Fibroblast of skin of right quadriceps (primary cell): ENCODE results near the gene ZC3HAV1.
"Not testable (repeated sequence)": the region's sequence is repeated elsewhere in the genome, so short reads cannot be mapped to it uniquely, and the experiment has no call there.

Experiments used
- DNase-seq: peaks from one replicate; pipeline ENCODE4 v3.0.0-alpha.2; 2013

Gene ZC3HAV1

GRCh38 chr7:139049111-139049510, 60.4 kb downstream of the ZC3HAV1 start:
- no peak for DNase-seq

GRCh38 chr7:139047970-139048369, 61.5 kb downstream of the ZC3HAV1 start:
- no peak for DNase-seq

DNA sequence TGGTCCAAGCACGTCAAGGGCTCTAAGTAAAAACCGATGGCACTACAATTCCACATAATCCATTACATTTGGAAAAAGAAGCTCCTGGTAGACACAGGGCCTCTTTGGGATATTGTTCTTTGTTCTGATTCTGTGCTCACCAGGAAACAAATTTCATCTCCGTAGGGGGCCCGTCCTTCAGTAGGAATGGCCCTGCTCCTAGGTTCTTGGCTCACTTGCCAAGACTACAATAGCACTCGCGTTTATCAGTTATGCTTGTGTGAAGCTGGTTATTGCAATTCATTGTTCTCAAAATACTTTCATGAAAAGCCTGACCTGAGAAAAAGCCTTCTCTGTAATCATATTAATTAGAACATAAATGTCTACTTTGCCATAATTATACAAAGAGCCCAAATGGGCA, 63.4 kb downstream of the ZC3HAV1 start:
- no peak for DNase-seq

GRCh38 chr7:139044813-139045794, 64.4 kb downstream of the ZC3HAV1 start:
- DNase-seq: no peak

DNA sequence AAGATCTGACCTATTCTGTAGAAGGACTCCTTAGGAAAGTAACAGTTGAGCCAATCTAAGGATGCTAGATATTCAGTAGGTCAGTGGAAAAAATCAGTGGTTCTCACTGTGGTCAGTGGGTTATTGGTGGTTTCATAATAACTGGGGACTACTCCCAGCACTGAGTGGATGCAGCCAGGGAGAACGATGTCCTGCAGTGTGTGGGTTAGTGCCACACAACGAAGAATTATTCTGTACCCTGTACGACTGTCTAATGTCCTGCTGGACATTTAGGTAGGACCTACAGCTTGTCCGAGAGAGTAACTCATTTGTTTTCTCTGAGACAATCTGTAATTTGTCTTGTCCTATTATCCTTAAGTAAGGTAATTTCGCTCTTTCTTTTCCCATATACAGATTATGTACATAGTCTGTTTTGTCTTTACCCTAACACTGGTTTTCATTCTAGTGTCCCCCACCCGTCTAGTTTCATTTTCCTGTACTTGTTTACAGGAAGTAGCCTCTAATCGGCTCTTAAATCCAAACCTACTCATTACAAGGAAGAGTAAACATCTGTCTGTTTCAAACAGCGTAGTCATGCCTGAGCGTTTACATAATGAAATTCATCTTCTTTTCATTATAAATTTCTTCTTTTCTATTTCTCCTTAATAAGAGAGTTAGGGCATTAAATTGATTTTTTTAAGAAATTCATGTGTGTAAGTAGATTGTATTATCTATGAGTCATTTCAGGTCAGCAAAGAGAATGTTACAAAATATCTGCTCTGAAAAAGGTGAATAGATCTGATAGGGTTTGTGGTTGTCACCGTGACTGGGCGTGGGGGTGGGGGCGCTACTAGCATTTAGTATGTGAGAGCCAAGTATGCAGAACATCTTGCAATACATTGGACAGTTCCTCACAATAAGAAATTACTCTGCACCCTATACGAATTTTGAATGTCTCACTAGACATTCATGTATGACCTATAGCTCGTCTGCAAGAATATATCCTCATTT, 65.4 kb downstream of the ZC3HAV1 start:
- DNase-seq: no peak

DNA sequence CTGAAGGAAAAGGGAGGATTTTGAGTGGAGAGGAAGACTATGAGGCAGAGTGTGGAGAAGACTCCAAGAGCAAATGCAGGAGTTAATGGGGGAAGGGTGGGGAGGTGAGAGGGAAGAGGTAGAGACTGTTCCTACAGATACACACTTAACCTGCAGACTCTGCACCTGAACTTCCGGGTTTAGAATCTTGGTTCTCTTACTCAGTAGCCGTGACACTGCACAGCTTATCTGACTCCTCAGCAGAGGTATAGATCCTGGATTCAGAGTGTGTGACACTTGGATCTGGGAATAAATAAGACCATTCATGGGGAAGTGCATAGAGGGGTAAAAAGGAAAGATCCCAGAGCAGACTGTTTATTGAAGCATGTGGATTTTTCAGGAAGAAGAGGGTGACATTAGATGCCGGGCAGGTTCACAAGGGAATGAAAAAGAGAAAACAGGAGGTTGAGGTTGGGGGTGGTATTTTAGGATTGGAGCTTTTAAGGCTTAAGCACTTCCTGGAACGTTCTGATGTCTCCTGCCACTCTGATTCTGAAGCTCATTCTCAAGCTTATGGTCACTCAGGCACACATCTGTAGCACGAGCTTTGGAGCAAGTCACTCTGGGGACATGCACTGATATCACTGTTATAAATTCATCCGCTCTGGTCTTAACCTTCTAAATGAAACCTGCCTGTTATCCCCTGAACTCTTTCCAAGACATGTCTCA, 68.0 kb downstream of the ZC3HAV1 start:
- DNase-seq: no peak

GRCh38 chr7:139038691-139039090, 70.8 kb downstream of the ZC3HAV1 start:
- no peak for DNase-seq

DNA sequence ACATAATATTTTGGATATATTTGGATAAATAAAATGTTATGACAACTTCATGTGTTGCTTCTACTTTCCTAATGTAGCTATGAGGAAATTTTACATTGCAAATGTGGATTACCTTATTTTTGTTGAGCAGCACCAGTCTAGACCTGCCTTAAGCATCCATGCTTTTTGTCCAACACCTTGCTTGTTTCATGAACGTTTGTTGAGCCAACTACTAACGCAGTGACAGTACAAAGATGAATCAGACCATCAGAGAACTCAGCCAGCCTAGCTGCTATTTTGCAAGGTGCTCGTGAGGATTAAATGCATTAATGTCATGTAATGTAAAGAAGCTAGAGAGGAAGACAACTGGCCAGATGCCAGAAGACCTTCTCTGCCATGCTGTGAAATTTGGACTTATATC, 72.6 kb downstream of the ZC3HAV1 start:
- no peak for DNase-seq

- peak; percentile 78 for DNase-seq
Observed at GRCh38 chr7:139035586-139036353, 73.8 kb downstream of the ZC3HAV1 start, which contains the start of gene ZC3HAV1L. Gene ZC3HAV1L (minus strand): TSS chr7:139036042. CDS start chr7:139036017, 25 bp downstream.

DNA sequence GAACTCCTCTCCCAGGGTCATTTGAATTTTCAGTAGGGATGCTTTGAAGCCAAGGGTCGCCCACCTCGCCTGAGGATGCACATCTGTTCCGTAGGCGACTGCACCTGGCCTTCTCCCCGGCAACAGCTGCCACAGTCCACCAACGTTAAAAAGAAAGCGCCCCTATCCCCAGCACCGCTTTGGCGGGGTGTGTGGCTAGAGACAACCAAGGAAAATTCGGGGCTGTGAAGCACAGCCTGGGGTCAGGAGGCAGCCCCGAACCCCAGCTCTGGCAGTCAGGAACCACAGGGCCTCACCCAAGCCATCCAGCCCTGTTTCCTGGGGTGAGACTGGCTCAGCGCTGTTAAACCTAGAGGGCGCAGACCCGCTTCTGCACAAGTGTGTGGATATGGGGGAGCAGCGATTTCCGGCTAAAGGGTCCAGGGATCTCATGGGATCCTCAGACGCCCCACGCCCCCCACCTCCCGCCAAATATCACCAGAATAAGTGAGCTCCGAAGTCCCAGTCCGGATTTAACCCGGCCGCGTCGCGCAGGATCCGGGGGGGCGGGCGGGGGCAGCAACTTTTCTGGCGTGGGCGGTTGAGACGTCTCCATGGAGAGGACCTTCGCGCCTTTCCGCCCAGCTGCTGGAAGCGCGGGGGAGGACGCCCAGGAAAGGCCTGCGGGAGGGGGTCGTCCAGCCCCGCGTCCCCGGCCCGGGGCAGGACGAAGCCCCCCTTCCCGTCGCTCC, 74.5 kb downstream of the ZC3HAV1 start:
- peak; percentile 35 for DNase-seq

DNA sequence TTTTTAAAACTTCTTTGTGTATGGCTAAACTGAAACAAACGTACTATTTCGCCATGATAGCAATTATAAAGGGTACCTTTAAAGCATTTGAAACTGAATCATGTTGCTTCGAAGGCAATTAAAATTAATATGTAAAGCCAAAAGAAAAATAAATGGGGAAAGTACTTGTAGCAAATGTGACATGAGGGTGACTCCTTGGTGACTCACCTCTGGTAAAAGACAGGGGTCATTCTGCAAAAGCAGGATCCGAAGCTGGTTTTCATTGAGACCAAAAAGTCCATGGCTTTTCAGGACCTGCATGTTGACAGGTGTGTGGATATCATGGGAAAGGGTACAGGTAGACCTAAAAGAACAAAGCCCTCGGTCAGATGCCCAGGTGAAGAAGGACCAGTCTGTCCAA, 75.2 kb downstream of the ZC3HAV1 start:
- DNase-seq: no peak

GRCh38 chr7:139033346-139034114, 76.0 kb downstream of the ZC3HAV1 start:
- DNase-seq: no peak

GRCh38 chr7:139032473-139032872, 77.0 kb downstream of the ZC3HAV1 start:
- DNase-seq: no peak

DNA sequence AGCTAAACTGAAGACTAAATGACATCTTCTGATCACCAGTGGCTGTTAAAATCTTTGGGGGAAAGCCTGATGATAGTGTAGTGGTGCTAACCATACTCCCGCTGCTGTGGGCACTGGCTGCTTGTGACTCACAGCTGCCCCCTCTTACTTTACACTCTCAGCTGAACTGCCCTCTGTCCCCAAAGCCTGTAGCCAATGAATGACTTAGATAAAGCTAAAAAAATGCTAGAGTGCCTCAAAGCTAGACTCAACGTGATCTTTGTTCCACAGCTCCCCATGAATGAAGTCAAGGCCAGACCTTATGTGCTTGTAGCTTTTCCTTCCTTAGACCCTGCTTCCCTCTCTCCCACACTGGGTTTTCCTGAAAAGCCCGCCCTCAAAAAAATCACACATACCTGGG, 80.2 kb downstream of the ZC3HAV1 start:
- no peak for DNase-seq

GRCh38 chr7:139026551-139026950, 83.0 kb downstream of the ZC3HAV1 start:
- no peak for DNase-seq

DNA sequence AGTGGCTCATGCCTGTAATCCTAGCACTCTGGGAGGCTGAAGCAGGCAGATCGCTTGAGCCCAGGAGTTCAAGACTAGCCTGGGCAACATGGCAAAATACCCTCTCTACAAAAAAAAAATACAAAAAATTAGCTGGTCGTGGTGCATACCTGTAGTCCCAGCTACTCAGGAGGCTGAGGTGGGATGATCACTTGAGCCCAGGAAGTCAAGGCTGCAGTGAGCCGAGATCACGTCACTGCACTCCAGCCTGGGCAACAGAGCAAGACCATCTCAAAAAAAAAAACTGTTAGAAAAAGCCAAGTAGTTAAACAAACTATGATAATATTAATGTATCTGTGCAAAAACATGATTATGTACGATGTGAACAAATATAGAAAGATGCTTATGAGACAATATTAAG, 83.7 kb downstream of the ZC3HAV1 start:
- not testable (repeated sequence) for DNase-seq

GRCh38 chr7:139023076-139023475, 86.4 kb downstream of the ZC3HAV1 start:
- DNase-seq: no peak

DNA sequence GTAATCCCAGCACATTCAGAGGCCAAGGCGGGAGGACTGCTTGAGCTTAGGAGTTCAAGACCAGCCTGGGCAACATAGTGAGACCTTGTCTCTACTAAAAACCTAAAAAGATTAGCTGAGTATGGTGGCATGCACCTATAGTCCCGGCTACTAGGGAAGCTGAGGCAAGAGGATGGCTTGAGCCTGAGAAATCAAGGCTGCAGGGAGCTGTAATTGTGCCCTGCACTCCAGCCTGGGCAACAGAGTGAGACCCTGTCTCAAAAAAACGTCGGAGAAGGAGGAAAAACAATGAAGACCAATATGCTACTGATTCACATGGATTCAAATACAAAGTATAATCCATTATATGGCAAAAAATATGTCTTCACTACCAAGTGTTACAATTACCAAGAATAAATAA, 87.2 kb downstream of the ZC3HAV1 start:
- DNase-seq: no peak

GRCh38 chr7:139018910-139019309, 90.6 kb downstream of the ZC3HAV1 start:
- DNase-seq: no peak

- DNase-seq: peak; percentile 56
Observed at GRCh38 chr7:139016931-139017511, 92.5 kb downstream of the ZC3HAV1 start.
